Measurements from ENCODE around the gene PCED1A.
"Not testable (repeated sequence)": the region's sequence is repeated elsewhere in the genome, so short reads cannot be mapped to it uniquely, and the experiment has no call there.

PCED1A gene

DNA sequence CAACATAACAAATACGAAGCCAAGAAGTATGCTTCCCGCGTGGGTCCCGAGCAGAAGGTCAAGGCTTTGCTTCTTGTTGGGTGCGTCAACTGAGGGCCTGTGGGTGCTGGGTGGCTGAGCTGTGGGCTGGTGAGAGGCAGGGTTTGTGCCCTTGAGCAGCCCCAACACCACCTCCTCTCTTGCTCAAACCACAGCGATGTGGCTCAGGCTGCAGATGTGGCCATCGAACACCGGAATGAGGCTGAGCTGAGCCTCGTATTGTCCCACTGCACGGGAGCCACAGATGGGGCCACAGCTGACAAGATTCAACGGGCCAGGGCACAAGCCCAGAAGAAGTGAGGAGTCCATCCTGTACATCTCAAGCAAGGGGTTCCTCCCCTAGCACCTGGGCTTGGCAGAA lies 25.8 kb upstream of the PCED1A start:
- no peak for DNase-seq (ENCODE audit: low spot score)

DNA sequence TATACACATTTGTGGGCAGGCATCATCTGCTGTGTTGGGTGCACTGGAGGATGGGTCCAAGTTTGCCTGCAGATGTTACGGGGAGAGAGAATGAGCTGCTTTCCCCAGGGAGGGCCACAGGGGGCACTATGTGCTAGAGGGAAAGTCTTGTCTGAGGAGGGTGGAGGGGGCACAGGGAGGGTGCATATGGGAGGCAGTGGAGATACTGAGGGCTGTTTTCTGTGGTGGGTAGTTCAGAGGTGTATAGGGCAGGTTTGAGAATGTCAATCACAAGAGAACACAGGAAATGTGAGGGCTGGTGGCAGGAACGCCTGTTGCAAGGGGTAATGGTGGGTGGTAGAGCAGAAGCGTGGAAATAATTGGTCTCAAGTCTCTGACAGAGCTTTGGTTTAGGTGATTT lies 25.2 kb upstream of the PCED1A start:
- DNase-seq (ENCODE audit: low spot score), result no peak

DNA sequence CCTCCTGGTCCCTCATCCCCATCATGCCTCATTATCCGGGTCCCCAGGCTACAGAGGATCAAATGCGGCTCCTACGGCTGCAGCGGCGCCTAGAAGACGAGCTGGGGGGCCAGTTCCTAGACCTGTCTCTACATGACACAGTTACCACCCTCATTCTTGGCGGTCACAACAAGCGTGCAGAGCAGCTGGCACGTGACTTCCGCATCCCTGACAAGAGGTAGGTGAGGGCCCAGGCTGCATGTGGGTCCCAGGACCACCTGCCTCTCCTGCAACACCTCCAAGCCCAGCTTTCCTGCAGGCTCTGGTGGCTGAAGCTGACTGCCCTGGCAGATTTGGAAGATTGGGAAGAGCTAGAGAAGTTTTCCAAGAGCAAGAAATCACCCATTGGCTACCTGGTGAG lies 24.6 kb upstream of the PCED1A start:
- no peak for DNase-seq (ENCODE audit: low spot score)

DNA sequence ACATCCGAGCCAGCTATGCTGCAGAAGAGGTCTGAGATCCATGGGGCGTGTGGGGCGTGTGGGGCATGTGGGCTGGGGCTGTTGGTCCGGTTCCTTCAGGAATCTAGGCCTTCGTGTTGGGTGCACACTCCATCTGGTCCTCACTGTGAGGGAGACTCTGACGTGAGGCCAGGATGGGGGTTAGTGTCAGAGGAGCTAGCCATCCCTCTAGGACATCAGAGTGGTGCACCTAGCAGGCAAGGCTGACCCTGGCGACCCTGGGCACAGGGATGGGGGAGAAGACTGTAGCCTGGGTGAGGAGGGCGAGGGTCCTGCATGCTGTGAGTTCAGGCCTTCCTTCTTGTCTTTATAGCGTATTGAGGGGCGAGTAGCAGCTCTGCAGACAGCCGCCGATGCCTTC lies 24.2 kb upstream of the PCED1A start:
- DNase-seq (ENCODE audit: low spot score), result no peak

DNA sequence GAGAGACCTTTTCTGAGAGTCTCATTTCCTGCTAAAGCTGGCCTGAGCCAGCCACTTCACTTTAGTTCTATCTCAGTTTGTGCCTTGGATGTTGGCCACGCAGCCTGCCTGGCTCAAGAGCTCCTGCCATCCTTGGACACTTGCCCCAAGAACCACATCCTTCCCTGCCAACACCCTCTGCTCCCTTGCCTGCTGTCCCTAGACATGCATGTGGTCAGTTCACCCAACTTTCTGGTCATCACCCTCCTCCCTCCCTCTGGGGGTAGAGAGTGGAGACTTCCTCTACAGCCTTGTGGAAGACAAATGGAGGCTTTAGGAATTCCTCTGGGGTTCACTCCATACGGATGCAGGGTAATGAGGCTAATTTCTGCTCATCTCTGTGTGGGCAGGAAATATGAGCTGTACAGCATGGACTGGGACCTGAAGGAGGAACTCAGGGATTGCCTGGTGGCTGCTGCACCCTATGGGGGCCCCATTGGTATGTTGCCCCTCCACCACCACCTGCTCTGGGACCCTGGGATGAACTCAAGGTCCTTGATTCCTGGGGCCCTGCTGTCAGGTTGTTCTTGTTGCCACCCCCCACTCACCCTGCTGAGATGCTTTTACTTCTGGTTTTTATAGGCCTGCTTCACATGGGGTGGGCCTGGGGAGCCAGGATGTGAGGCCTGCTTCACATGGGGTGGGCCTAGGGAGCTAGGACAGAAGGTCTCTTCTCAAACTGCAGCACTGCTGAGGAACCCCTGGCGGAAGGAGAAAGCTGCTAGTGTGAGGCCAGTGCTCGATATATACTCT lies 19.1 kb upstream of the PCED1A start:
- DNase-seq (ENCODE audit: low spot score), result peak; percentile 86

DNA sequence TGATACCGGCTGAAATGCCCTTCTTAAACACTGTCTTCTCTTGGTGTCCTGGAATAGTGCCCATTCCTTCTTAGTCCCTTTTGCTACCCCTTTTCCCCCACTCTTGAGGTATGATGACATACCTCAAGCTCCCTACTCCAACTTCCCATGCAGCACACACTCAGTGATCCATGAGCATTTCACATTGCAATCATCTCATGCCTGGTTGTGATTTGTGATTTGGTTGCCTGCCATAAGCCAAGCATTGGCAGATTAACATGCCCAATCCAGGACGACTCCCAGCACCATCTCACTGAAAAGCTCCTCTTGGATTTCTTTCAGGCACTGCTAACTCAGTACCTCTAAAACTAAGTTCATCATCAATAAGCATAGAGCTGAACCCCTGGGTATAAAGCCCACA lies 18.1 kb upstream of the PCED1A start:
- DNase-seq (ENCODE audit: low spot score), result no peak

DNA sequence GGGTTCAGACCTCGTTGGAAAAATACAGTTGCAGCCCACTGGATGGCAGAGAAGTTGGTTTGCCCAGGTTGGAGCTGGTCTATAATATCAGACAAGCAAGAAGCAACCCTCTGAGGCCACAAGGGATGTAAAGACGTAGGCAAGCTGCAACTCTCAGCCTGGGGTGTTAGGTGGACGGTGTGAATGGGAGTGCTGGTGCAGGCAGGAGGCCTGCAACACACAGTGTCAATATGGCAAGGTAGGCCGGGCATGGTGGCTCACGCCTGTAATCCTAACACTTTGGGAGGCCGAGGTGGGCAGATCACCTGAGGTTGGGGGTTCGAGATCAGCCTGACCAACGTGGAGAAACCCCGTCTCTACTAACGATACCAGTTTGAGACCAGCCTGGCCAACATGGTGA lies 10.6 kb upstream of the PCED1A start:
- no peak for DNase-seq (ENCODE audit: low spot score)

DNA sequence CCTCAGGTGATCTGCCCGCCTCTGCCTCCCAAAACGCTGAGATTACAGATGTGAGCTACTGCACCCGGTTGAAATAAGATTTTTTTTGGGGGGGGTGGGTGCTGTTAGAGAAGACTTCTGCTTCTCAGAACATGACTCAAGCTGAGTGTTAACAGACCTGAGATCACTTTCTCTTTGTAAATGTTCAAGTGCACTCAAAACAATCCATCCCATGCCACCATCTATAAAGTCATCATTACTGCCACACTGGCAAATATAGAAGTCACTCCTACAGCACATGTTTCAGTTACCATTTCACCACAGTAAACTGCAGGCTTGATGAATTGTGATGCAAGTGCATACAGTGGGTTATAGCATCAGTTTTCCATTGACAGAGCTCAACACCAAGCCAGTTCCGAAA lies 9.1 kb upstream of the PCED1A start:
- no peak for DNase-seq (ENCODE audit: low spot score)

DNA sequence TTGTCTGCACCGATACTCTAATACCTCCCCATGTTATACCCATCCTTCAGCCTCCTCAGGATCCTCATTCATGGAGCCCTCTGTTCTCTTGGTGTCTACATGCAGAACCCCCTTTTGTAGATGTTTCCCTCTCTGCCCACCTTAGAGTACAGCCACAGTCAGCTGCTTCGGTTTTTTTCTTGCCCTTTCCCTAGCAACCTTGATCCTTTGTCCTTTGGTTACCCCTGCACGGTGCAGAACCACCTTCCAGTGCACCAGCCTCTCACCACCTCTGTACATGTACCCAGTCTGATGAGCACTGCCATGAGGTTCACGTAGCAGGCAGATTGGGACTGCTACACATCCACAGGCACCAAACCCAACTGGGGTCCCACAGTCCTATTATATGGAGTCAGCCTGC lies 7.3 kb upstream of the PCED1A start:
- no peak for DNase-seq (ENCODE audit: low spot score)

DNA sequence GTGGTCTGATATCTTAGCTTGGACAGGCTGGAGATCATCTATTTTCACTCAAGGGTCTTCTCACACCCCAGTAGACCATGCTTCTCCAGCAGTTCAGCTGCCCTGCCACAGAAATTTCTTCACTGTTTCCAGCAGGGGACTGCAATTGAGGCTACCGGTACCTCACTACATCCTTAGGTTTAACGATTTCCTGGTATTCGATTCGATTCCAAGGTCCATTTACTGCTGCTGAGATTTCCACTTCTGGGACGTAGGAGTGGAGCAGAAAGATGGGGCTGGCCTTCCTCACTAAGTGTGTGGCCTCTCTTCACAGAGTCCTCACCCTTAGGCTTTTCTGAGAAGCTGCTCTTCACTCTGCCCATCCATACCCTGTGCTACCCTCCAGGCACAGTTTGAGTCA lies 6.2 kb upstream of the PCED1A start:
- no peak for DNase-seq (ENCODE audit: low spot score)

DNA sequence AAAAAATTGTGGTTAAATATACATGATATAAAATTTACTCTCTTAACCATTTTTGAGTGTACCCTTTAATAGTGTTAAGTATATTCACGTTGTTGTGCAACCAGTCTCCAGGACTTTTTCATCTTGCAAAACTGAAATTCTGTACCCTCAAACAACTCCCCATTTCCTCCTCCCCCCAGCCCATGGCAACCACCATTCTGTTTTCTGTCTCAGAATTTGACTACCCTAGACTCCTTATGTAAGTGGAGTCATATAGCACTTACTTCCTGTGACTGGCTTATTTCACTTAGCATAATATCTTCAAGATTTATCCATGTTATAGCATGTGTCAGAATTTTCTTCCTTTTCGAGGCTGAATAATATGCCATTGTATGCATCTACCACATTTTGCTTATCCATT lies 5.2 kb upstream of the PCED1A start:
- DNase-seq (ENCODE audit: low spot score), result no peak

DNA sequence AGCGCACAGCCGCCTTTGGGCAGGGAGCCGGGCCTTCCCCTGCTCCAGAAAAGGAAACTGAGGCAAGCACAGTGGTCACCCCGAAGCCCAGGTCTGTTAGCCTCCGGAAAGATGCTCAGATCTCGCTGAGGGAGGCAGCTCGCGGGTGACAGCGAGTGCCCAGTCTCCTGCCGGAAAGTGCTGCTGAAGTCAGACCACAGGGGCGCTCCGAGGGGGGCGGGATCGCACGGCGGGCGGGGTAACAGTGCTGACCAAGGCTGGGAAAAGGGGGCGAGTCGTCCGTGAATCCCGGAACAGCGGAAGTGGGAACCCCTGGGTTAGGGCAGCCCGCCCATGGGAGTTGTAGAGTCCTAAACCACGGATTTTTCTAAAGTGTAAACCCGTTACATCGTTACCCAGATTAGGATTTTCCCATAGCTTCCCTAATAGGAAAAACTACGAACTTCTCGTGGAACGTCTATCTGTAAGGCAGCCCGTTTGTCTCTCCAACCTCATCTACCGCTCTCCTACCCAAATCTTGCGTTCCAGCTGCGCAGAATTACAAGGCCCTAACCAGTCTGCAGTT lies 594 bp upstream of the PCED1A start:
- peak; percentile 79 for DNase-seq (ENCODE audit: low spot score)

DNA sequence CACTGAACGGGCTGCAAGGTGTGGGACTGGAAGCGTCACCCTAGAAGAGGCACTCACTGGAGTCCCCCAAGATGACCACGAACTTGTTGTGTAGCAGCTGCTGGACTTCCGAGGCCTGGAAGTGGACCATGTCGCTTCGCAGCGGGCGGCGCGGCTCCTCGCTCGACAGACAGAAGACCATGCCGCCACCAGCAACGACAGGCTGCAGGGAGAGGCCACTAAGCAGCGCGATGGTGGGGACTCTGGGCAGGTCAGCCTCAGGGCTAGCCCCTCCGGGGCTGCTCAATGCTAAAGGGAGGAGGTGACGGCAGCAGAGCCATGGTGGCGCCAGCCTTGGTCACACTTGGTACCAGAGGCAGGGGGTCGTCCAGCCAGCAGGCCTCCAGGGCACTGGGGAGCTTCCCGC lies 720 bp downstream of the PCED1A start:
- DNase-seq (ENCODE audit: low spot score), result no peak

DNA sequence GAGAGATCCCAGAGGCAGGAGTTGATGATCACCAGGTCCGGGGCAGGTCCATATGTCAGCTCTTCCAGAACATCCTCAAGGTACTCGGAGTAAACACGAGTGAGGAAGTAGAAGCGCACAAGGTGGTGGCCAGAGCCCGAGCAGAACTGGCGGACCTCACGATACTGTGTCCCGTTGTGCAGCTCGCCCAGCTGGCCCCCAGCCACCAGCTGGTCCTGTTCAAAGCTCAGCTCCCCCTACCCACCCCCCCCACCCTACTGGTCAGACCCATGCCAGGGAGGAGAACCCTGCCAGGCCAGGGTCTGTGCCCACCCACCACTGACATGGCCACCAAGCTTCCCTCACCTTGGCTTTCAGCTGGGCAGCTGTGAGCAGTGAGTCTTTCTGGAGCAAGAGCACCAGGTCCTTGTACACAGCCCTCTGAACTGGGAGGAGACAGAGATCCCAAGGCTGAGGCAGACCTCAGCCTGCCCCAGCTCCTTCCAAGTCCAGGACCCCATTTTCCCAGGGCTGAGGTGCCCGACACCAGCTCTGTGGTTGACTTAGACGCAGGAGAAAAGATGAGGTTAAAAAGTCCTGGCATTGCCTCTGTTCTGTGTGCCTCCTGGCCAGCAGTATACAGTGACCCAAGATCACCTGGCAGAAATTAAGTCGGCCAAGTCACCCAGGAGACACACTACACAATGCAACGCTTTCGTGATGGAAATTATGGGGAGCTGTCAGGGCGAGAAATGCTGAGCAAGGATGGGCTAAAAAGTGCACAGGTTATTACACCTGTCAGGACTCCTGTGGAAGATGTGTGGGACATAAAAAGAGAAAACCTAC lies 1.4 kb downstream of the PCED1A start:
- DNase-seq (ENCODE audit: low spot score), result no peak

DNA sequence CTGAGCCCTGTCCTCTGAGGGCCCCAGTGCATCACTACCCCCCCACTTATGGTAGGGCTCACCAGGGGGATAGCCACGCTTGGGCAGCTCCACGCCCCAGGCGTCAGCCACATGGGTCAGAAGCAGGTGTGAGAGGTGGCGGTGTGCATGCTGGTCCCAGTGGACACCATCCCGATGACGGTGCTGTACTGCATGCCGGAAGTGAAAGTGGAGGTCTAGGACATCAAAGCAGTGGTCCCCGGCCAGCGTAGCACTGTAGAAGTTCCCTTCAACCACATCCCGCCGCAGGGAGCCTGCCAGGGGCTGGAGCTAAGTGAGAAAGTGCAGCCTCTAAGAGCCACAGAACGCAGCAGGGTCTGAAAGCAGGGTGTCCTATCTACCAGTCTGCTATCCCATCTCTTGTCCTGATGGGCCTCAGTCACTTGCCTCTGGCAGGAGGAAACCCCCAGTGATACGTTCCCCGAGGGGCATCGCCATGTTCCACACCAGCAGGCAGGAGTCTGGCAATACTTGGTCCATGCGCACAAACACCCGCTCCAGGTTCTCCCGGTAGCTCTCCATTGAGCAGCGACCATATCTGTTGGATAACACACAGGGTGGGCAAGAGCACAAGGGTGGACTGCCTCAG lies 2.2 kb downstream of the PCED1A start:
- no peak for DNase-seq (ENCODE audit: low spot score)

DNA sequence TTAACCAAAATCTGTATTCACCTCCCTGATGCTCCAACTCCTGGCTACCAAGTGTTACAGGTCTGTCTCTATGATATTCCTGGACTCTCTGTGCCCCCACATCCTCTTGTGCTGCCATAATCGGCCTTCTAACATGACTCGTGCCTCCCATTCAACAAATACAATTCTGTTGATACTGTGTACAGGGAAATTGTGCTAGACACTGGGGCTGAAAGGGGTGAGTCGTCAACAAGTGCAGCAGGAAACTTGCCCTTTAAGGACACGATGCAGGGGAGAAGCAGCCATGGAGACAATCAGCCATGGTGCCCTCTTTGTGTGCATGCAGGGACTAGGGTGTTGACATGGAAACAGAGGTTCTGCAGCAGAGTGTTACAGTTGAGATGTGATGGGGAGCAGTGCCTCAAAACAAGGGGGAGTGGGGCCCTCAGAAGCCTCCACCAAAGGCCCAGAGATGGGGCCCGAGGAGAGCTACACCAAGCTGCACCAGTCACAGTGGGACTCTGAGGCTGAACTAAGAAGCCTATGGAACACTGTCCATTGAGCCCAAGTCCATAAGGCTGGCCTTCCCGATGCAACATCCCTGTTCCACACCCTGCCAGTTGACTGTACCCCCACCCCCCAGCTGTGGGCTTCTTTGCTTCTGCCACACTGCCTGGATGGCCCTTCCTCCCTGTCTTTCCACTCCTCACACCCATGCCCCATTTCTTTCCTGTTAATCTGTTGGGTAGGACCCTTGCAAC lies 3.1 kb downstream of the PCED1A start:
- DNase-seq (ENCODE audit: low spot score), result no peak

DNA sequence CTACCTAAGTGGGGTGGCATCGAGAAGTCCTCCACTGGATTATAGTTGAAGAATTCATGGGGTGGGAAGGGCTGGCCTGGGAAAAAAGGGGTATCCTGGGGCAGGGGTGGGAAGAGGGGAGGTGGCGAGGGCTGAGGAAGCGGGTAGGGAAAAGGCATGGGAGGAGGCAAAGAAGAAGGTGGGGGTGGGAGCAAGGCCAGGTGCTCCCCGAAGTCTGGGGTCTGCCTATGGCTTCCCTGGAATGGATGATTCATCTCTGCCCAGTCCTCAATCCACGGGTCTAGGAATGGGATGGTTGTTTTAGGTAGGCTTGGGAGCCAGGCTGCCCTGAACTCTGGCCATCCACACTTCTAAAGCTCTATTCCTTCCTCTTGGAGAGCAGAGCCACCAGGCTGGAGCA lies 4.4 kb downstream of the PCED1A start:
- no peak for DNase-seq (ENCODE audit: low spot score)

DNA sequence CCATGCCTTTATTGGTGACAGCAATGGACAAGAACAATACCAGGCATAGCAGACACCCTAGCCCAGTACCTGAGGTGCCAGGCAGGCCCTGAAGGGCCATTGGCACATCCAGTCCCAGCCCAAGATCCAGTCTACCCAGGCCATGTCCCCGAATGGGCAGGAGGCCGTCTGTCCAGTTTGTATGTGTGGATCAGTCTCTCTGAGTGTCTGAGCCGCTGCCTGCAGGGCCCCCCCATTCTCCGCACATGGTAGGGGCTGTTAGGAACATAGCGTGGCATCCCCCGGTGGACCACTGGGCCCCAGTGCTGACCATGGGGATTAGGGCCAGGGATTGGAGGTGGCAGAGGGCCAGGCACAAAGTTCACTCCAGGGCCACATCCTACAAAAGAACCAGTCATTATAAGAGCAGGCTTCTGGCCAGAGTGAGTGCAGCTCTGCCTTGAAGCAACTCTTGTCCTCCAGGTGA lies 5.1 kb downstream of the PCED1A start:
- DNase-seq (ENCODE audit: low spot score), result no peak

DNA sequence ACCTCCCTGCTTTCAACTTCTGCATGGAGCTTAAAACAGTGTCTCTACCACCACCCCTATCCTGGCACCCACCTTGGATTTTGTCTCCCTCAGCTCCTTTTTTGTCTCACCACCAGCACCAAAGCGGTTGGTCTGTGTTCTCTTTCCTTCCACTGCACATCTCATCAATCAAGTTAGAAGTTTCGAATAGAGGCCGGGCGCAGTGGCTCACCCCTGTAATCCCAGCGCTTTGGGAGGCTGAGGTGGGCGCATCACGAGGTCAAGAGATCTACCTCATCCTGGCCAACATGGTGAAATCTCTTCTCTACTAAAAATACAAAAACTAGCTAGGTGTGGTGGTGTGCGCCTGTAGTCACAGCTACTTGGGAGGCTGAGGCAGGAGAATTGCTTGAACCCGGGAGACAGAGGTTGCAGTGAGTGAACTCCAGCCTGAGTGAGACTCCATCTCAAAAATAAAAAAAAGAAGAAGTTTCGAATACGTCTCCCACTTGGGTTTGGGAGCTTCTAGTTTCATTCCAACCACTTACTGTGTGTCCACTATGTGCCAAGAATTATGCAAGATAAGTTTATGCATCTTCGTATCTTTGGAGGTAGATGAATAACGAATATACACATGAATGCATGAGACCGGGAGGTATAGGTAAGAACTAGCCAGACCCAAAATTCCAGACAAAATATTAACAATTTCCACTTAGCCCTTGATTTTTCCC lies 5.9 kb downstream of the PCED1A start:
- no peak for DNase-seq (ENCODE audit: low spot score)

DNA sequence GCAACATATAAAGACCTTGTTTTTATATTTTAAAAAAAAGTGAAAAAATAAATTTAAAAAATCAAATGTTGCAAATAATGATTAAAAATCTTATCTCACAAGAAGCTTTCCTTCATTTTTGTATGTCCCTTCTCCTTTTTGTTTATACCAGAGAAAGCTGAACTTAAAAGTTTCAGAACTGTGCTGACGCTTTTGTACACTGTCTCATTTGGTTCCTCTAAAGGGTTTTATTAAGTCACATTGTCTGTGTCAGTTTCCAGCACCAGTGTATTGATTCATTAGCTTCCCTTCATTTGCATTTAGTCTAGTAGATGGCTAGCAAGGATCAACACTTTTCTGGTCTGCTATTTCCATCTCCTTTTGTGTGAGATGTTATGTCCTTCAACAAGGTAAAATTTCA lies 6.7 kb downstream of the PCED1A start:
- DNase-seq (ENCODE audit: low spot score), result no peak

DNA sequence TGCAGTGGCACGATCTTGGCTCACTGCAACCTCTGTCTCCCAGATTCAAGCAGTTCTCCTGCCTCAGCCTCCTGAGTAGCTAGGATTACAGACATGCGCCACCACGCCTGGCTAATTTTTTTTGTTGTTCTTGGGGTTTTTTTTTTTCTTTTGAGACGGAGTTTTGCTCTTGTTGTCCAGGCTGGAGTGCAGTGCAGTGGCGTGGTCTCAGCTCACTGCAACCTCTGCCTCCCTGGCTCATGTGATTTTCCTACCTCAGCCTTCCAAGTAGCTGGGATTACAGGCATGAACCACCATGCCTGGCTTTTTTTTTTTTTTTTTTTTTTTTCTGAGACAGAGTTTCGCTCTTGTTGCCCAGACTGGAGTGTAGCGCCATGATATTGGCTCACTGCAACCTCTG lies 9.2 kb downstream of the PCED1A start:
- DNase-seq (ENCODE audit: low spot score), result not testable (repeated sequence)
